Measurements from ENCODE around the gene ADAMTS6.

- TF ChIP-seq CTCF (IDR thresholded peaks at IDR 0.05) = no peak
- TF ChIP-seq POLR2A (IDR thresholded peaks at IDR 0.05) = no peak
These were observed 237.7 kb downstream of the ADAMTS6 start for GRCh38 chr5:65244031-65244430.

Data from tibial nerve (tissue), 3 donors.